Measurements from ENCODE around the gene GGT6.

The GGT6 gene

DNA sequence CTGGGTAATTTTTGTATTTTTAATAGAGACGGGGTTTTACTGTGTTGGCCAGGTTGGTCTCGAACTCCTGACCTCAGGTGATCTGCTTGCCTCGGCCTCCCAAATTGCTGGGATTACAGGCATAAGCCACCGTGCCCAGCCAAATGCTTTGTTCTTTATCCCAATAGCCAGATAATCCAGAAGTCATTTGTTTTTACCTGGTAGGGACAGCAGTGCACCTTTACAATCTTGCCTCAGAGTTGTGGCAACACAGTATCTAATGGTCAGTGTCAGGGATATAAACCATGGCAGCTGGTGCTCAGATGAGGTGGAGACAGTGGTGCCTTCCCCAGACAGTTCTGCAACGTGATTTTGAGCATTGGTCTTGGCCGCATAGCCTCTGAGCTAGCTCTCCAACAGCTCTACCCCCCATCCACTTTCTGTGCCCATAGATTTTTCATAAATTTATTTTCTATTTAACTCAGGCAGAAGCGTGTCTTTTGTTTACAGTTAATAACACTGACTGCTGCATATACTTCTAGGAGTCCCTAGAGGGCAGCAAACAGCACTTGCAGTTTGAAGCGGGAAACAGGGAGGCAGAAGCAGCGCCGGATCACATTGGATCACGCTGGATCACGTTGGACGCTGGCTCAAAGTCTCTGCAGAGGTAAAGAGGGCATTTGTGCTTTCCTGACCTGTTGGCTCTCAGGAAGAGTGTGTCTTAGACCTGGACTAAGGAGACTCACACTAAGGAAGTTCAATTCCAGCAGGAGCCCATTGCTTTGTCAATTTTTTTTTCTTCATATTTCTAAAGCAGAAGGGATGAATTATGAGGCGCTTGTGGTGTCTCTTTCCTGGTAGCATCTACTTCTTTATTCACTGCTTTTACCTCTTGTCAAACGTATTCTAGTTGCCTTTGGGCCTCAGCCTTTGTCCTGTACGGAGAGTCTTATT lies 5.1 kb upstream of the GGT6 start:
- Histone ChIP-seq H3K4me1 (ENCODE audit: control insufficient read depth, insufficient read depth, low read length) (no peaks in the 10 kb centered on the region), H3K36me3 (ENCODE audit: control insufficient read depth, insufficient read depth, low read length) (no peaks in the 10 kb centered on the region), H3K27me3 (ENCODE audit: control insufficient read depth, insufficient read depth, low read length) (no peaks in the 10 kb centered on the region), H3K4me3 (ENCODE audit: low read length) (no peak overlapping the region), H3K27ac (ENCODE audit: low read depth, low read length) (no peak overlapping the region), H3K9ac (ENCODE audit: low read length) (no peak overlapping the region)

DNA sequence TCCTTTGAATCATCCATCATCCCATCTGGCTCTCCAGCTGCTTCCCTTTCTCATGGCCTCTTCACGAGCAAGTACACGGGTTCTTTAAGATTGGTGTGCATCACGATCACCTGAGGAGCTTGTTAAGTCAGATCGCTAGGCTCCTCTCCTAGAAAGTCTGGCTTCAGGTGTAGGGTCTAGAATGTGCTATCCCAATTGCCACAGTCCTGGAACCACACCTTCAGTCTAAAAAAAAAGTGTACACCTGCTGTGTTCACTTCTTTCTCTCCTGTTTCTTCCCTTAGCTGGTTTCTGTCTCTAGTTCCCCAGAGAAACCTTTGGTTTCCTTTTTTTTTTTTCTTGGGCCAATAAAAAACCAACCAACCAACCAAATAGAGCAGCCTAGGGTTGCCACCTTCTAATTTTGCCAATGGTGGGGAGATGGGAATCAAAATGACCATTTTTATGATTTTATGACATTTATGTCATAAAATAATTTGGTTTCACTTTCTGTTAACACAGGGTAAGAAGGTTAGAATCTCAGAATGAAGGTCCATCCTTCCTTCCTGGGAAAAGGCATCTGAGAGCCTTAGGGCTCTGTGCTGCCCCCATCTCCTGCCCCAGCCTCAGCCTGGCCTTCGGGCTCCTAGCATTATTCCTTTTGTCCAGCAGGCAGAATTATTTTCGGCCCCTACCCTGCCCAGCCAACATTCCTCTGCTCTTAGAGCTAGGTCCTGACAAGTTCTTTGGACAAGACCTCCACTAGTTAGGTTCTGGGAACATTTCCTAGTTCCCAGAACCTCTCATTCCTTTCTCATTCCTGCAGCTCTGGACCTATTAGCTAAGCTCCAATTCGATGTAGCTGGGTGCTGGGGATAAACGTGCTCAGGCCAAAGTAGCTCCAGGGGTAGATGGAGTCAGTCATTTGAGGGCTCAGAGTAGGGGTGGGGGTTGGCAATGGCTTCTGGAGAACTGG lies 1.9 kb upstream of the GGT6 start:
- Histone ChIP-seq H3K27ac (ENCODE audit: low read depth, low read length) (no peak overlapping the region), H3K36me3 (ENCODE audit: control insufficient read depth, insufficient read depth, low read length) (no peaks in the 10 kb centered on the region), H3K4me1 (ENCODE audit: control insufficient read depth, insufficient read depth, low read length) (no peaks in the 10 kb centered on the region), H3K9ac (ENCODE audit: low read length) (no peak overlapping the region), H3K4me3 (ENCODE audit: low read length) (no peak overlapping the region), H3K27me3 (ENCODE audit: control insufficient read depth, insufficient read depth, low read length) (no peaks in the 10 kb centered on the region)

DNA sequence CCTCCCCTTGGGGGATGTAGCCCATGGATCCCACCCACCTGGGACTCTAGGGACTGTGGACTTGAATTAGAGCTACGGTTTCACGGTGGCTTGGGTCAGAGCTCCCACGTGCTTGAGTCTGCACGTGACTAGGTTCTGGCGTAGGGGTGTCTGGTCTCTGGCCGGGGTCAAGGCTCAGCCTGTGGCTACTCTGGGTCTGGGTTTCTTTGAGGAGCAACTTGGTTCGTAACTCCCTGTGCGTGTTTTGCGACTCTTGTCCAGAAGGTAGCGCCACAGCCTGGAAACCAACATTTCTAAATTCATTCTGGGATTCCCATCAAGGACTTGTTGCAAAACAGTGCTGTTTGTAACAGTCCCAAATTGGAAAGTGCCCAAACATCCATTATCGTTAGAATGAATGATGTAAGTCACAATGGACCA lies 470 bp upstream of the GGT6 start:
- no peak overlapping the region for H3K9ac ChIP-seq (ENCODE audit: low read length)
- peak overlapping the region; percentile 58 for H3K4me3 ChIP-seq (ENCODE audit: low read length)
- H3K27ac ChIP-seq (ENCODE audit: low read depth, low read length) = no peak overlapping the region
- no peaks in the 10 kb centered on the region for H3K27me3 ChIP-seq (ENCODE audit: control insufficient read depth, insufficient read depth, low read length)
- H3K36me3 ChIP-seq (ENCODE audit: control insufficient read depth, insufficient read depth, low read length) = no peaks in the 10 kb centered on the region
- H3K4me1 ChIP-seq (ENCODE audit: control insufficient read depth, insufficient read depth, low read length) = peaks cover 4% of the 10 kb centered on the region

DNA sequence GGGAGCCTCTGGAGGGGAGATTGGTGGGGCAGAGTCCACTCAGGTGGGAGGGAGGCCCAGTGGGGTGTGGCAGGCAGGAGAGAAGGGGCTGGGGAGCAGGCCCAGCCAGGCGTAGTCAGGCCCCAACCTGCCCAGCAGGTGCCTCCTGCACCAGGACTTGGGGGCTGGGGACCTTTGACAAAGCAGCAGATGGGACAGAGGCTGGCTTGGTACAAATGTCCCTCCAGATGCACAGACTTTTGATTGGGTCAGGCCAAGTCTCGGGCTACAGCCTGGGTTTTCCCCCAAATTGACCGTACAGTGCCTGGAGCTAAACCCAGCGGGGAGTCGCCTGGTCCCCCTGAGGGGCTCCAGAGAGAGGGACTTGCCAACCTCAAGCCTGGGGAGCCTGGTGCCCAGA lies 411 bp downstream of the GGT6 start:
- H3K4me1 ChIP-seq (ENCODE audit: control insufficient read depth, insufficient read depth, low read length) = peaks cover 7% of the 10 kb centered on the region
- H3K4me3 ChIP-seq (ENCODE audit: low read length) = peak overlapping the region; percentile 58
- no peaks in the 10 kb centered on the region for H3K27me3 ChIP-seq (ENCODE audit: control insufficient read depth, insufficient read depth, low read length)
- H3K9ac ChIP-seq (ENCODE audit: low read length) = peak overlapping the region; percentile 5
- no peaks in the 10 kb centered on the region for H3K36me3 ChIP-seq (ENCODE audit: control insufficient read depth, insufficient read depth, low read length)
- no peak overlapping the region for H3K27ac ChIP-seq (ENCODE audit: low read depth, low read length)

DNA sequence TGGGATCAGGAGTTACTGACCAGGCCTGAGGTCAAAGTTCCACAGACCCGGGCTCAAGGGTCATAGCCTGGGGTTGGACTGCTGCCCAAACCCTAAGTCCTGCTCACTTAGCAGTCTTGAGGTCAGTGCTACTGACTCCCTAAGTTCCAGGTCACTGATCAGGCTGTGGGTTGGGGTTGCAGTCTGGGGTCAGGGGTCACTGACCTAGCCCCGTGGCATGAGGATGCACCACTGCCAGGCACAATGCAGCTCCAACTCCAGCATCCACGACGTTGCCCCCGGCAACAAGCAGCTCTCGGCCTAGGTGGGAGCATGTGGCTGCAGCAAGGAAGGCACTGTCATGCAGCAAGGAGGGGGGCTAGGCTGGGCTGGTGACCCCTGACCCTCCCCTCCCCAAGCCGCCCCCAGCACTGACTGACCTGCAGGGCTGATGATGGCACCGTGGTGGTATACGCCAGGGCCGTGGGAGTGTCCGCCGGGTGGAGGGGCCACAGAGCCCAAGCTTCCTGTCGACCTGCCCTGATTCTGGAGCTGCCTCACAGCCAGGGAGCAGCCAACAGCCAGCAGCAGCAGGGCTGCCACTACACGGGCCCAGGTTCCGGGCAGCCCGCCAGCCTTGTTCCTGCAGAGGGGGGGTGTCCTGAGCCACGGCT lies 1.1 kb downstream of the GGT6 start:
- peak overlapping the region; percentile 58 for H3K4me3 ChIP-seq (ENCODE audit: low read length)
- H3K27ac ChIP-seq (ENCODE audit: low read depth, low read length) = no peak overlapping the region
- peak overlapping the region; percentile 5 for H3K9ac ChIP-seq (ENCODE audit: low read length)
- H3K4me1 ChIP-seq (ENCODE audit: control insufficient read depth, insufficient read depth, low read length) = peaks cover 14% of the 10 kb centered on the region
- H3K36me3 ChIP-seq (ENCODE audit: control insufficient read depth, insufficient read depth, low read length) = no peaks in the 10 kb centered on the region
- no peaks in the 10 kb centered on the region for H3K27me3 ChIP-seq (ENCODE audit: control insufficient read depth, insufficient read depth, low read length)

DNA sequence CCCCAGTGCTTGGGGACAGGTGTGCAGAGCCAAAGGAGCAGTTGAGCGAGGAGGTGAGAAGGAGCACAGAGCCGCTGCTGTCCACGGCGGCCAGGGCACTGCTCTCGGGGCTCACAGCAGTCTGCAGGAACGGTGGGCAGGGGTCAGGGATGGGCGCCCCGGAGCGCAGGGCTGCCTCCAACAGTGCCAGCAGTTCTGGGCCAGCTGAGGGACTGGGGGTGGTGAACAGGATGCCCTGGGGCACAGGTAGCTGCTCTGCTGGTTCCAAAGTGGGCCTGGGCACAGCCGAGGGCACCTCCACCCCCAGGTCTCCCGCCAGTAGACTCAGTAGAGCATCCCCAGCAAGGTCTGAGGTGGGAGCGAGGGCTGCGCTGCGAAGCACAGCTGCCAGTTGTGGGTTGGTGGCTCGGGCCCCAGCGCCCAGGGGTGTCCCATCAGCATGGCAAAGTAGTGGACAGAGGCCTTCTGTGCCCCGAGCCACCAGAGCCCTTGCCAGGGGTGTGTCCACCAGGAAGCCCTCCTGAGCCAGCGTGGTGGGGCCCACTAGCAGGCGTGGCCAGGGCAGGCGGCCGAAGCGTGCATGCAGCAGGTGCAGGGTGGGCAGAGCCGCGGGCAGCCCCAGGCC lies 1.9 kb downstream of the GGT6 start:
- Histone ChIP-seq H3K36me3 (ENCODE audit: control insufficient read depth, insufficient read depth, low read length) (no peaks in the 10 kb centered on the region), H3K9ac (ENCODE audit: low read length) (no peak overlapping the region), H3K27me3 (ENCODE audit: control insufficient read depth, insufficient read depth, low read length) (no peaks in the 10 kb centered on the region), H3K4me3 (ENCODE audit: low read length) (no peak overlapping the region), H3K4me1 (ENCODE audit: control insufficient read depth, insufficient read depth, low read length) (peaks cover 16% of the 10 kb centered on the region), H3K27ac (ENCODE audit: low read depth, low read length) (no peak overlapping the region)

DNA sequence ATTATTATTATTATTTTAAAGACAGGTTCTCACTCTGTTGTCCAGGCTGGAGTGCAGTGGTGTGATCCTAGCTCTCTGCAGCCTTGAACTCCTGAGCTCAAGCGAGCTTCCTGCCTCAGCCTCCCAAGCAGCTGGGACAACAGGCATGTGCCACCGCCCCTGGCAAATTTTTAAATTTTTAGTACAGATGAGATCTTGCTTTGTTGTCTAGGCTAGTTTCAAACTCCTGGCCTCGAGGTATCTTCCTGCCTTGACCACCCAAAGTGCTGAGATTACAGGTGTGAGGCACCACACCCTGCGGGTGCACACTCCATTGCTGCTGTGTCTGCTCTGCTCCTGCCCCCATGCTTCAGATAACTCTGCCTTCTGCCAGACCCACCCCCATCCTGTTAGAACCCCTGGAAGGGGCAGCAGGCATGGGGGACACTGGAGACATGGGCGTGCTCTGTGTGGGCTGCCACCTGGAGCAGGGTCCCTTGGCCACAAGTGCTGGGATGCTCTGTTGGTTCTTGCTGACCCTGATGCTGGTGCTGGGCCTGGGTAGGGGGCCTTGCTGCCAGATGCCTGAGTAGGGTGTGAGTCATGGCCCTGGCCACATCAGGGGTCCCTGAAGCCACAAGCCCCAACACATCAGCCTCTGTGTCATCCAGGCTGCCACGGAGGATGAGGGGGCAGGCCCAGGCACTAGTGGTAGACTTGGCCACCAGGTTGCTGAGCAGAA lies 2.6 kb downstream of the GGT6 start:
- H3K4me3 ChIP-seq (ENCODE audit: low read length) = no peak overlapping the region
- H3K36me3 ChIP-seq (ENCODE audit: control insufficient read depth, insufficient read depth, low read length) = peaks cover 3% of the 10 kb centered on the region
- no peak overlapping the region for H3K9ac ChIP-seq (ENCODE audit: low read length)
- H3K4me1 ChIP-seq (ENCODE audit: control insufficient read depth, insufficient read depth, low read length) = peaks cover 16% of the 10 kb centered on the region
- H3K27me3 ChIP-seq (ENCODE audit: control insufficient read depth, insufficient read depth, low read length) = no peaks in the 10 kb centered on the region
- H3K27ac ChIP-seq (ENCODE audit: low read depth, low read length) = no peak overlapping the region

DNA sequence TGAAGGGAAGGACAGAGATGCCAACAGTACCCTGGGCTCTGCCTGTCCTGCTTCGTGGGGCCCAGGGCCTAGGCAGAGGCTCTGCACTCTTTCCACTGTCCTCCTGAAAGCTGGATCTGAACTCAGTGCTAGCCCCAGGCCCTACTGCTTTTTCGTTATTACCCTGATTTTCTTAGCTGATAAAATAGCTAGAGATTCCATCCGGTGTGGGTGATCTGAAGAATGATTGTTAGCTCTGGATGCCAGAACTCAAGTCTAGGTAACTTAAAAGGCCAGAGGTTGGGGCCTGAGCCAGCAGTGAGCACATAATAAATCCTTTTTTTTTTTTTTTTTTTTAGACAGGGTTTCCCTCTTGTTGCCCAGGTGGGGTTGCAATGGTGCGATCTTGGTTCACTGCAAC lies 3.4 kb downstream of the GGT6 start:
- H3K4me1 ChIP-seq (ENCODE audit: control insufficient read depth, insufficient read depth, low read length) = peaks cover 16% of the 10 kb centered on the region
- H3K36me3 ChIP-seq (ENCODE audit: control insufficient read depth, insufficient read depth, low read length) = peaks cover 7% of the 10 kb centered on the region
- no peak overlapping the region for H3K9ac ChIP-seq (ENCODE audit: low read length)
- no peaks in the 10 kb centered on the region for H3K27me3 ChIP-seq (ENCODE audit: control insufficient read depth, insufficient read depth, low read length)
- H3K4me3 ChIP-seq (ENCODE audit: low read length) = no peak overlapping the region
- H3K27ac ChIP-seq (ENCODE audit: low read depth, low read length) = no peak overlapping the region

DNA sequence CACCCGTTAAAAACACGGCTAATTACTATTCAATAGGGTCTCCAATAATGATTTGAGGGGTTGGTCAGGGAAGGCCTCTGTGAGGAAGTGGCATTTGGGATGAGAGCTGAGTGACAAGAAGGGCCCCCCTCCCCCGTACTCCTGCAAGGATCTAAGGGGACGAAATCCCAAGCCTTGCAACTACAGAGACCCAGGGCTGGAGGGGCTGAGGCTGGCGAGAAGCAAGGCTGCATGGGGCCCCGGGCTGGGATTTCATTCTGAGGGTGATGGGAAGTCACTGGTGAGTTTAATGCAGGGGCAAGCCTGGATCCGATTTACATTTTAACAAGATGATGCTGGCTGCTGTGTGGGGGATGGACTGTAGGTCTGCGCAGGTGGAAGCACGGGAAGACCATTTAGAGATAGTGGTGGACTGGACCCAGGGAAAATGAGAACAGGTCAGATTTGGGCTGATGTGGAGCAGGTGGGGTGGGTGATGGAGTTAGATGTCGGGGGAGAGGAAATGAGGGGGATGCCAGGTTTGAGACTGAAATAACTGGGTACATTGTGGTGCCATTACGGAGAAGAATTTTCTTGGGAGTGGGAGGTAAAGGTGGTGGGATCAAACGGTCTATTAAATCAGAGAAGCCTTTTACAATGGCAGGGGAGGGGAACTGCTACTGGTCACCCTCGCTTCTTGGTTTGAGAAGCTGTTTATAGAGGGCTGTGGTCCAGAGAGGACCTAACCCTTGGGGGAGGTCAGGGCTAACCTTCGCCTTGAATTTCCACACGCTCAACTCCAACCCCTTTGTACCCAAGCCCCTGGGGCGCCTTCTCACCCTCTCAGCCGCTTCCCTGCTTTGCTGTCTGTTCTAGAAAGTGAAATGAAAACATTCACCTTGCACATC lies 4.3 kb downstream of the GGT6 start:
- H3K27ac ChIP-seq (ENCODE audit: low read depth, low read length) = peak overlapping the region; percentile 72
- no peak overlapping the region for H3K9ac ChIP-seq (ENCODE audit: low read length)
- H3K27me3 ChIP-seq (ENCODE audit: control insufficient read depth, insufficient read depth, low read length) = no peaks in the 10 kb centered on the region
- peak overlapping the region; percentile 92 for H3K4me3 ChIP-seq (ENCODE audit: low read length)
- peaks cover 12% of the 10 kb centered on the region for H3K36me3 ChIP-seq (ENCODE audit: control insufficient read depth, insufficient read depth, low read length)
- H3K4me1 ChIP-seq (ENCODE audit: control insufficient read depth, insufficient read depth, low read length) = peaks cover 16% of the 10 kb centered on the region

DNA sequence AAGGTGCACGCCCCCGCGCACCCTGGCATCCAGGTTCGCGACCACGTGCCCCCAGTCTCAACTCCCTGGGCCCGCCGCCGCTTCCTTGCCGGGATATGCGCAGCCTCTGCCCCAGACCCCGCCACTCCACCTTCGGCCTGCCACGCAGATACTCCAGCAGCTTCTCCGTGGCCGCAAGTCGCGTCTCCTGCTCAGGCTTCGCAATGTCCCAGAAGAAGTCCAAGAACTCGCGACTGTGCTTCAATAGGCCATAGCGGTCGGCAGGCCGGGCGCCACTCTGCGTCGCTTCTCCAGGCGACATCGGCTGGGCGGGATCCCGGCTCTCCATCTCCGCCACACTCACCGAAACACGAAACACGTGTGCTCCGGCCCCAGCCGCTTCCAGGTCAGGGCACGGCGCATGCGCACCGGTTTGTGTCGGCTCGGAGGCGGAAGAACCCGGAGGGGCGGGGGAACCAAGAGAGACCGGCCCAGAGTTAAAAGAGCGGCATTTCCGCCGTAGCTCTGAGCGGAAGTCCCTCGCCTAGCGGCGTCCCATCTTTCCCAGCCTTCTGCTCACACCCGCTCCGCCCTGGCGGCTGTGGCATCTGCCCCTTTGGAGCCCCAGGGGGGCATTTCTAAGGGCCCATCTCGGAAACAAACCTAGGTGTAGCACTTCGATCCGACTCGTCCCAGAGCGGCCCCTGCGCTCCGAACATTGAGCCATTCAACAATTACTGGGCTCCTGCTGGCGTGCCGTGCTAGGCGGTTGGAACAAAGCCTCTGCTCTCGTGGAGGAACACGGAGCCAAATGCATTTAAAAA lies 5.2 kb downstream of the GGT6 start, which contains the start of gene MYBBP1A:
Gene MYBBP1A, minus strand, starts transcription at position 388 of the 803 bp plus-strand sequence. Its CDS starts 60 bp downstream, at position 328.
- Histone ChIP-seq H3K27me3 (ENCODE audit: control insufficient read depth, insufficient read depth, low read length) (no peaks in the 10 kb centered on the region), H3K4me3 (ENCODE audit: low read length) (peak within 1 kb of the TSS; percentile 92), H3K27ac (ENCODE audit: low read depth, low read length) (peak within 1 kb of the TSS; percentile 72), H3K4me1 (ENCODE audit: control insufficient read depth, insufficient read depth, low read length) (peaks cover 16% of the 10 kb centered on the region), H3K9ac (ENCODE audit: low read length) (peak within 1 kb of the TSS; percentile 78), H3K36me3 (ENCODE audit: control insufficient read depth, insufficient read depth, low read length) (peaks cover 19% of the 10 kb centered on the region)
